ENCODE measurements around the gene THSD7B.

Gene THSD7B

GRCh38 chr2:137208431-137208891, 443.1 kb downstream of the THSD7B start:
- no peak for DNase-seq

GRCh38 chr2:137210039-137210438, 444.7 kb downstream of the THSD7B start:
- no peak for DNase-seq

- no peak for DNase-seq
Observed at GRCh38 chr2:137211761-137212160, 446.4 kb downstream of the THSD7B start.

DNA sequence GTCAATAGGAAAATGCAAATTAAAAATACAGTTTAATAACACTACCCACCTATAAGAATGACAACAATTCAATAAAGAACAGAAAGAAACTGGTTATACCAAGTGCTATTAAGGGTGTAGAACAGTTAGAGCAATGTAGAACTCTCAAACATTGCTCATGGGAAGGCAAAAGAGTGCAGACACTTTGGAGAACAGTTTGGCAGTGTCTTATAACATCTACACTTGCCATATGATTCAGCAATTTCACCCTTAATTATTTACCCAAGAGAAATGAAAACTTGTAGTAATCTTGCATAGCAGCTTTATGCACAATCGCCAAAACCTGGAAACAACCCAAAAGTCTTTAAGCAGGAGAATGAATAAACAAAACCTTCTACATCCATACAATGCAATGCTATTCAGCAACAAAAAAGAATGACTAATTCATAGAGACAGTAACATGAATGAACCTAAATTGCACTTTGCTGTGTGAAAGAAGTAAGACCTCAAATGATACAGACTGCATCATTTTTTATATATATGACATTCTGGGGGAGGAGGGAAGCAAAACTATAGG, 455.2 kb downstream of the THSD7B start:
- DNase-seq = no peak

GRCh38 chr2:137221797-137222492, 456.6 kb downstream of the THSD7B start:
- no peak for DNase-seq

- DNase-seq = no peak
Observed at GRCh38 chr2:137223722-137224121, 458.4 kb downstream of the THSD7B start.

GRCh38 chr2:137228566-137228965, 463.2 kb downstream of the THSD7B start:
- DNase-seq = no peak

GRCh38 chr2:137229834-137230233, 464.5 kb downstream of the THSD7B start:
- no peak for DNase-seq

GRCh38 chr2:137231628-137232027, 466.3 kb downstream of the THSD7B start:
- no peak for DNase-seq

DNA sequence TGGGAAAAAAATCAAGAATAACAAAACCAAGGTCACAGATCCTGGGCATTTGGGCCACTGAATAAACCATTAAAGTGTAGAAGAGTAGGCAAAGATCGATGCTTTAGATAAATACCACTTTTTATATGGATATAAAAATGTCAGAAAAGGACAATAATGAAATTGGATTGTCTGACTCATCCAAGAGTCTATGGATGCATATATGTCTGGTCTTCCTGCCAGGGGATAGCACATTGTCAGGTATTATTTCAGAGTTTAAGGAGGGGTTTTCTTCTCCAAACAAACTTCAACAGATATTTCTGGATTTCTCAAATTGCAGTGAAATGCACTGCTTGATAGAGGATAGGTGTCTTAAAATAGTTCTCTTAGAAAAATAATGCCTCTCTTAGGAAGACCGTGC, 466.7 kb downstream of the THSD7B start:
- no peak for DNase-seq

DNA sequence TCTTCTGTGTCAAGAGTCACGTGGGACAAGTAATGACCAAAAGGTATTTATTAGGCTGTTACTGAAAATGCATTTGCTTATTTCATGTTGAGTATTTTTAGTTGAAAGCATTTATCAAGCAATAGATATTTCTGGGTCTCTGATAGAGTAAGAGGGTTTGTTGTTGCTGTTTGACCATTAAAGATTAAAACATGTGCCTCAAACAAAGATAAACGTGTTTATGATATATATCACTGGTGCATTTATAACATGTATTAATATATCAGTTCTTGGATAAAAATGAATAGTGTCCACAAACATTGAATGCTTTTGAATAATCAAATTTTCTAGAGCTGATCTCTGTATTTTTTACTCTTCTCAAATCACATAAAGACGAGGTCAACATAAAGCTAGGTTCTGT, 467.7 kb downstream of the THSD7B start:
- no peak for DNase-seq

GRCh38 chr2:137237055-137237454, 471.7 kb downstream of the THSD7B start:
- DNase-seq = no peak

- DNase-seq = no peak
Observed at GRCh38 chr2:137238065-137238464, 472.7 kb downstream of the THSD7B start.

- no peak for DNase-seq
Observed at GRCh38 chr2:137249463-137250130, 484.3 kb downstream of the THSD7B start.

DNA sequence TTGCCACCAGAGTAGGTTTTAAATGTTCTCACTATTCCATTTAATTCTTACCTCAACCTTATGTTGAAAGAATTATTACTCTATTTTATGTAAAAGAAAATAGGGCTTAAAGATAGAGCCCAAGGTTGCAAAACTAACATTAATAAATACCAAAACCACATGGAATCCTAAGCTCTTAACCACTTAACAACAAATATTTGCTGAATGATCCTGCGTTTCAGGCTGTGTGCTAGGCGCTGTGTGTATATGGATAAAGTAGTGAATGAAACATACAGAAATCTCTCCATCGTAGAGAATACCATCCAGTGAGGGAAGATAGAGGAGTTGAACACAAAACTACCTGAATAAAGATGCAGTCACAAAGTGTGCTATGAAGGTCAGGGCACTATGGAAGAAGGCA, 485.1 kb downstream of the THSD7B start:
- DNase-seq = no peak

DNA sequence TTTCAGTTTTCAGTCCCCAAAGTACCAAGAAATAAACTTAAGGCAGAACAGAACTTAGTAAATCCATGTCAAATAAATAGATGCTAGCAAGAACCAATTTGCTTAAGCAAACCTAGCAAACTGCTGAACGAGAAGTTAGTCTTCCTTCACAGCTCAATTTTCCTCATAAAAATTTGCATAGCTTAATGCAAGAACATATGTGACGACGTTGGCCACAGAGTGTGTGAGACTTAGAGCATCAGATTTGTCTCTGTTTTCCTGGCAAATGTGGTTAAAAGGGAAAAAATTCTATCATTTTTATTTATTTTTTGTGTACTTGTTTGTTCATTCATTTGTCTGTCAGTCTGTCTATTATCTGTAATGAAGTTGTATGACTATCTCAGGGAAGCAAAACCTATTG, 485.7 kb downstream of the THSD7B start:
- DNase-seq = no peak

- DNase-seq = no peak
Observed at GRCh38 chr2:137252934-137253333, 487.6 kb downstream of the THSD7B start.

DNA sequence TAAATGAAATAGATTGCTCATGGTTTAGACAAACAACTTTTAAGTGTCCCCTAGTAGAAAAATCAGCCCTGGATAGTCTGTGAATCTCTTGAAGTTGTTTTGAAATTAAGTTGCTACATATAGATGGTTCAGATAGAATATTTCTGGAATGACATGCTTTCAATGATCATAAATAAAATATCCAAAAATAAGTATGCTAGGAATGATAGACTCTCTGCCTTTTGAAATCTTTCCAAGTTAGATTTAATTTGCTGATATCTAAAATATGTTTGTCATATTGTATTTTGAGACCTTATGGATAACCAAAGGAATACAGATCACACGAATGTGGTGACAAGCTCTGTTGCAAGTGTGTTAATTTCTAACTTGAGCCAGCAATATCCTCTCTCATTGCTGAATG, 488.7 kb downstream of the THSD7B start:
- DNase-seq = no peak

DNA sequence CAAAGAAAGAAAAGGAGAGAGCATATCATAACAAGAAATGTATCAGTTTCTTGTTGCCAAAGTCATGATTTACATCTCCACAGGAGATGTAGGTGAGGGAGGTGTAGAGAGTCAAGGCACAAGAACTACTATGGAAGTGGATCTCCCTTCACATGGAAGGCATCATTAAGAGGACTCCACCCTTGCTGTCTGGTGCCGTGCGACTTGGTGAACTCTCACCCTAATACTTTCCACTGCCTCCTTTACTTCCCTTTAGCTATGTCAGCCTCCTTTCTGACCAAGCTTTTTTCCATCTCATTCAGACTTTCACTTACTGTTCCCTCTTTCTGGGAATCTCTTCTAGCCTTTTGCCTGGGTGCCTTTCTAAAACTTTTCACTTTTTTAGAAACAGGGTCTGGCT, 490.0 kb downstream of the THSD7B start:
- no peak for DNase-seq

GRCh38 chr2:137255990-137256389, 490.6 kb downstream of the THSD7B start:
- no peak for DNase-seq

DNA sequence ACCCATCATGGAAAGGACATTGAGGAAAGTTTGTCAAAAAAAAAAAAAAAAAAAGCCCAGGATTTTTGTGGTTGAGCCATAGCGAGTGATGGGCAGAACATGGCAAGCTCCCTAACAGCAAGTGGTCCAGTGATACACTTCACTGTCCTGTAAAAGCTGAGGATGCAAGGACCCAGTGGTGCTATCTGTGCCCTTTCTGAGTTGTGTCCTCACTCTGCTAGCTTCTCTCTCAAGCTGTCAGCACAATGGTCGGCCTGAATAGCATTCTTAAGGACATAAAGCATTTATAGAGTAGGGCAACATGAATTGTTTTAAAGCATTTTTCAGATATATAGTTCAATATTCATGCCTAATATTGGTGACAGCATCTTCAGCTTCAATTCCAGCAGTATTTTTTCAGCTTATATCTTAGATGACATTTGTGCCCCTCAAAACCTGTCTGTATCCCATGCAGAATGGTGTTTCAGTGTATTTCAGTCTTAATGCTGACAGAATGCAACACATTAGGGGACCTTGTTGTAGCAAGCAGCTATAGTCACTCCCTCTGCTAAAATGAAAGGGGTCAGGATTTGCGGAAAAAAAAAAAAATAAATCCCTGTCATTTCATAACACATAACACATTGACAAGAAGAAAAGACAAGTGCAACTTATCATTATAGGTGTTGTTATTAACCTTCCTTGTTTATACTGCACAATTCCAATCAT, 496.7 kb downstream of the THSD7B start:
- DNase-seq = no peak

GRCh38 chr2:137262594-137262993, 497.2 kb downstream of the THSD7B start:
- DNase-seq = no peak

- DNase-seq = no peak
Observed at GRCh38 chr2:137287913-137288639, 522.7 kb downstream of the THSD7B start.

All from NCI-H1436 (cell line).